HG03457 (cell line): Measurements from ENCODE around the gene SSR2.
"Not testable (repeated sequence)": the region's sequence is repeated elsewhere in the genome, so short reads cannot be mapped to it uniquely, and the experiment has no call there.

Experiments used
- ATAC-seq: cut with Tn5 transposase; IDR thresholded peaks from one replicate; pipeline ENCODE4 v1.9.1; 2021; ENCODE audit warnings: moderate number of reproducible peaks; ENCODE audit not compliant: unreplicated experiment

Gene SSR2

DNA sequence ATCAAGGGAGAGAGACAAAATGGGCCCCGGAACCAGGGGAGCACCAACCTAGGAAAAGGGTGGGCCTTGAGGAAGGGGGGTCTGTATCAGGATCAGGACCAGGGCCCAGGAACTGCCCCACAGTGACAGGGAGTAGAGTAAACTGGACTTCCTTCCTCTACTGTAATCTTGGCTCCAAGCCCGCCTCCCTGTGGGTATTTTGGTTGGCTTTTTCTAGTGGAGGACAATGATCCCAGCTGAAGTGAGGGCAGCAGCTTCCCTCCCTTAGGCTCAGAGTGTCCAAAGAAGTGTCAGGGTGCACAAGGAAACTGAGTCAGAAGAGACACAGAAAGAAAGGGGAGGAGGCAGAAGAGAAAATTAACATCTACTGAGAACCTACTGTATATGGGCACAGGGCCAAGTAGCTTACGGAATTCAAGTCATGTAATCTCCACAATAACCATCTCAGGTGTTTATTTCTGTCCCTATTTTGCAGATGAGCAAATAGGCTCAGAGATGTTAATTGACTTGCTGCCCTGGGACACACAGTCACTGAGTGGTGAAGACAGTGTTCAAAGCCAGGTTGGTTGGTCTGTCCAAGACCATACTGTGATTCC, 28.0 kb upstream of the SSR2 start:
- ATAC-seq = no peak

DNA sequence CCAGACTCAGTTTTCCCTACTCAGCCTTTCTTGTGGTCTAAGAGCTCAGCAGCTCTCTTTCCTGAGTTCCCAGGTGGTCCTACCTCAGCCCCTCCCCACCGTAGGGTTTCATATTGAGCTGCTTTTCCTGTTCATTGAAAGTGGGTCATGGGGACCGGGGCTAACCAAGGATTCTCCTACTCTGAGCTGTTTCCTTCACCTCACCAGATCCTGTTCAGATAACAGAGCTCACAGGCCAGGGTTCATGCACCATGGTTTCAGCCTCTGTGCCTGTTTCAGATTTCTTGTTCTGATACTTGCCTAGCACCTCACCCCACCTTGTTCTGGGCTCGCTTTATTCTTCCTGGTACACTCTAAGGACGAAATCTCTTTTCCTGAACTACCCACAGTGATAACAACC, 24.3 kb upstream of the SSR2 start:
- ATAC-seq = no peak

DNA sequence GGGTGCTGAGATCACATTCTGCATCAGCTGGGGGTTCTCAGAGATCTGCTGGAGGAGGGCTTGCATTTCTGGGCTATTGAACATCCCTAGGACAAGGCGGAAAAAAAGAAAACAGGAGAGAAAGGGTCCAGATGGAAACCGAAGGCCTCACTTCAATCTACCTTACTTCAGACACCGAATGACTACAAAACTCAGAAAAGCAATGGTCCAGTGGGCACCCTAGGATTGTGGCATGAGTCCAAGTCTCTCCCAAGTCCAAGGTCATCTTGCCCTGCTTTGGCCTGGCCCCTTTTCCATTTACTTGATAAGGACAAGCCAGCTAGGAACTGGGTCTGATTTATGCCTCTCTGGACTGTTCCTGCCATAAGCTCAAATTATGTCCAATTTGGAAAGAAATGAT, 22.1 kb upstream of the SSR2 start:
- no peak for ATAC-seq

GRCh38 chr1:156034991-156035390, 14.2 kb upstream of the SSR2 start:
- not testable (repeated sequence) for ATAC-seq

GRCh38 chr1:156033011-156033410, 12.3 kb upstream of the SSR2 start:
- no peak for ATAC-seq

DNA sequence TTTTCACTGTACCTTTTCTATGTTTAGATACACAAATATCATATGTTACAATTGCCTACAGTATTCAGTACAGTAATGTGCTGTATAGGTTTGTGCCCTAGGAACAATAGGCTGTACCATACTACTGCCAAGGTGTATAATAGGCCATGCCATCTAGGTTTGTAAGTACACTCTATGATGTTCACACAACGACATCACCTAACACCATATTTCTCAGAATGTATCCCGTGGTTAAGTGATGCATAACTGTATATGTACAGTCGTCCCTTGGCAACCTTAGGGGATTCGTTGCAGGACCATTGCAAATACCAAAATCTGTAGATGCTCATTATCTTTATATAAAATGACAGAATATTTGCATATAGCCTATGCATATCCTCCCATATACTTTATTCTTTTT, 5.8 kb upstream of the SSR2 start:
- ATAC-seq = no peak

DNA sequence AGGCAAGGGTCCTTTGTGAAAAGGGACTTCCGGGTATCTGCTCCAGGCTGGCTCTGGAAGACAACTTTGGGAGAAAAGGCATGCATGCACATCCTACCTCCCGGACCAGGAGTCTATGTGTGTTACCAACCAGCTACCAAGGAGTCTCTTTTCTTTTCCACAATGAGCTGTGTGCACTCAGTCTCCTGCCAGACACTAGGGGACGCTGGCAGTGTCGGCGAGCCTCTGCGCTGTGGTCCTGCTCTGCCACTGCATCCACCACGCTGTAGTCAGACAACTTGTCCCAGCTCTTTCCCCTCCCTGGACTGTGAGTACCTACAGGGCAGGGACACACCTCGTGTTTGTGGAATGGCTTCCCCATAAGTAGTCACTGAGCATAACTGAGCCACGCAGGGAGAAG, 5.1 kb upstream of the SSR2 start:
- ATAC-seq = no peak

- ATAC-seq = no peak
Observed at GRCh38 chr1:156024801-156025200, 4.0 kb upstream of the SSR2 start.

DNA sequence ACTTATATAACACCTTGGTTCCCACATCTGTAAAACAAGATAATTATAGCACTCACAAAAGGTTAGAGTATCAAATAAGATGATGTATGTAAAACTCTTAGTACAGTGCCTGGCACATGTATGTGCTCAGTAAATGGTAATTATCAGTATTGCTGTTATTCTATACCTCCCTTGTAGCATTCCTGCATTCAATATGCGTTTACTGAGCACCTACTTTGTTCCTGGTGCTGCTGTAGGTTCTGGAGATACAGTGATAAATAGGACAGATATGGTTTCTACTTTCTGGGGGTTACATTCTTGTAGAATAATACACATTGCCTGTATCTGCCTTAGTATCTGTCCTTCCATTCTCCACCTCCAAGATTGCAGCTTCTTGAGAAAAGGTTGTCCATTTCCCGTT, 1.2 kb upstream of the SSR2 start:
- ATAC-seq = no peak

DNA sequence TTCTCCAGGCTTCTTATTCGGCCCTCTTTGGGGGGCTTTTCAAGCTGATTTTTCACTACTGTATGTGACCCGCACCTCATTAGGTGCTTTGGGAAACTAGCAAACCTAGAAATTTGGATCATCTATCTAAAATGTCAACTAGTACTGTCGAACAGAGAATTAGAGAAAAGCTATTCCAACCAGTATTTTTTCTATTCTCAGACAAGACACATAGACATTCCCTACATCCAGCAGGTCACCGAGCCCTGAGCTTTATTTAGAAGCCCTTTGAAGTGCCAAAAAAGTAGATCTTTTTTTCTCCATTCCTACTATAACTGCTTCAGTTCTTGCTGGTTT, 310 bp upstream of the SSR2 start:
- no peak for ATAC-seq

GRCh38 chr1:156019946-156020292, 832 bp downstream of the SSR2 start:
- ATAC-seq = no peak

DNA sequence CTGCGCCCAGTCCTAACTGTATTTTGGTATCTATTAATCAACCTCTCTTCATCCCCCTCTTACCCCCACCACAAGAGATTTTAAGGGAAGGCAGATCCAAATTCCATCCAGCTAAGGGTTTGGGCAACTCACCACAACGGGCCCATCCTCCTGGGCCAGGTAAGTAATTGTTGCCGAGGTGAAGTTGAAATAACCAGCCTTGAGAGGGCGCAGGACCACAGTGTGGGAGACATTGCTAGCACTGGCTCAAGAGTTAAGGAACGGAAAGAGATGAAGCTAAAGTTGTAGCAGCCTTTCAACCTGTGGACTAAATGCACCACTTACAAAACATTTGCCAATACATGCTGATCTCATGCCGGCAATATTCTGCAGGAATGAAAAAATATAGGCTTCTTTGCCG, 5.9 kb downstream of the SSR2 start:
- ATAC-seq = no peak

DNA sequence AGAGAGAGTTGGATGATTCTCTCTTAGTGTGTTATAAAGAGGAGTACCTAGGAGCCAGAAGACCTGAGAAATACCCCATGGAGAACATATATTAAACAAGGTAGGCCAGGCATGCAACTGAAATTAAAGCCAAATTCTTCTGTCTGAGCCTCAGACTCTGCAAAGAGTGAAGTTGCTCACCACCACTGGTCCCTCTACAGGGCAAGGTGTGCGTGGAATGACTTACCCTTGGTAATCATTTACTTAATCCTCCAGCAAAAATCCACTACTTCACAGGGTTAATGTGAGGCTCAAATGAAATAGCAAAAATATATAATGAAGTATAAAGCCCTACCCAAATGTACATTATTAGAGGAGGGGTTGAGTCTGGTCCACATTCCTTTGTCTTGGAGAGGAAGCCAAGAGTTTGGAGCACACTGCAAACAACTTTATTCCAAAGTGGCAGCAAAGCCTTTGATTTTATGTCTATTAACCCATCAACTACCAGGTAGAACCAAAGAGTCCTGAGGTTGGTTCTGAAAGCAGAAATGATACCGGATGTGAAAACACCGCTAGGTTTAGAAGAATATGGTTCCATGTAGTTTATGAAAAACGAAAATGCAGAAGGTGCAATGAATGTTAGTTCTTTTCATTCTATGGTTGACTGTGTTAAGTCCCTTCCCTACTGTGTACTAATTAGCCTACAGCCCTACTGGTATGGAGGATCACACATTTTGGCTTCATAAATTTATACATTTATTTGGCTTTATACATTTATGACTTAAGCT, 8.5 kb downstream of the SSR2 start:
- ATAC-seq = peak; percentile 81

DNA sequence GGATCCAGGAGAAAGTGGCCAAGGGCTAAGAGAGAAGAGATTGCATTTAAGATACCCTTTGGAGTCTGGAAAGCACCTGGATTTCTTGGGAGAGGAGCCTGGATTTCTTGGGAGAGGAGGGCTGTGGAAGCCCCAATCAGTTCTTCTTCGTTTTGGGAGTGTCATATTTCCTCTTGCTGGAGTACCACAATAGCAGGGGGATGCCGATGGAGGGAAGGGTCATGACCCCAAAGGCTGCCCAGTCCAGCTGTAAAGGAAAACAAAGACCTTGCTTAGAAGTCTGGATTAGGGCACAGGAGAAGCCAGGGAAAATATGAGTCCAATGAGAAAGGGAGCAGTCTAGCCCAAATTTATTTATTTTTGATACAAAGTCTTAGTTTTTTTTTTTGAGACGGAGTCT, 11.3 kb downstream of the SSR2 start:
- ATAC-seq = no peak

GRCh38 chr1:156006666-156007376, 13.9 kb downstream of the SSR2 start:
- no peak for ATAC-seq

DNA sequence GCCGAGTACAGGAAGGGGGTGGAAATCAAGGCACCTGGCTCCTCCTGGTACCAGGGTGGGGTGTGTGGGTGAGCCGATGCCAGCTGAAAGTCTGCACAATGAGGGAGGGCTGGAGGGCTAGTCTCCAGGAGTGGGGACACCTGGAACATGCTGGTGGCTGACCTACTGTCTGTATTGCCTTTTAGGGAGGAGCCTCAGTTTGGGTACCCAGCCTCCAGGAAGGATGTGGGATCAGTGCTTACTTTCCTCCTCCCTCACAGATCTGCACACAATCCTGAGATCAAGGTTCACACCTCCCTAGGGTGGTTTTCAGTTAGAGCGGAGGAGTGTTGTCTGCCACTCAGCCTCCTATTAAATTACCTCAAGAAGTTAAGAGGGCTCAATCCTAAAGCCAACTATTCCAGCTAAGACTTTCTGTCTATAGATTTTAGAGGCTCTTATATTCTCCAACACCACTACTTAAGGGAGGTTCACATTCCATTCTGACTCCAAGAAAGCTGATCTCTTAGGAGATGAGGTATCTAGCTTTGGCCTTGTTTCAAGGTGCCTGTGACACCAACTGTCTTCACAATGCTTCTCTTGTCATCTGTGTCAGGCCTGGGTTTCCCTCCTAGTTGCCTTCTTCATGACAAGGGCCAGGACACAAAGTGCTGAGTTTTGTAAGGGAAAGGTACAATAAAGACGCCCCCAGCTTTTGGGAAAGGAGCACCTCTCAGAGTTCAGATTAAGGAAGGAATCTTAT, 15.7 kb downstream of the SSR2 start:
- no peak for ATAC-seq

DNA sequence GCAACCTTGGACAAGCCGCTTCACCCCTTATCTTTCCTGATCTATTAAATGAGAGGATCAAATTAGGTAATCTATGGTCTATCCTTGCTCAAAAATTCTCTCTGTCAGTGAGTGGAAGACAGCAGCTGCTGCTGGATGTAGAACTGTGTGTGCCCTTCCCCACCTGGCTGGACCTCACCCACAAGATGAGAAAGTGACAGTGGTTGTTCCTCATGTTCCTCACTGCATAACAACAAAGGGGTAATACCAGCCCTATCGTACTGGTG, 16.9 kb downstream of the SSR2 start:
- no peak for ATAC-seq

- ATAC-seq = no peak
Observed at GRCh38 chr1:156002188-156002911, 18.4 kb downstream of the SSR2 start.

DNA sequence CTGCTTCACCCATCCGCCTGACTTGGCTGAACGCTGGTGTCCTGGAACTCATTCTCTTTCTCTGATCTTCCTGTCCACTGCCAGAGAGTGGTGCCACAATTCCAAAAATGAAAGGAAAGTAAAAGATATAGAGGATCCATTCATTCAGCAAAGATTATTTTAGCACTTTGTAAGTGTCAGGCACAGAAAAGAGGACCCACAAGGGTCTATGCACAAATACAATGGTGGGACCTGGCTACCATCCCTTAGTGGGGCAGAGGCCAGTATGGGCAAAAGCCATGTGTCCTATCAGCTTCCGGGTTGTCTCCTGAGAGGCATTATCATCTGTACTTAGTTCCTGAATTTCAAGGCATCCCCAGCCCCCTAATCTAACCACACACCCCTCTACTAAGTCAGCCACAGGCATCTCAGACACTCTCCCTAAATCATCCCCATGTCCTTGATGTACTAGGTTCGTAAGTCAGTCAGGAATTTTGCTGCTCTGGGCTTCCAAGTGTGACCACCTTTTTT, 19.0 kb downstream of the SSR2 start:
- no peak for ATAC-seq

- no peak for ATAC-seq
Observed at GRCh38 chr1:156001021-156001661, 19.6 kb downstream of the SSR2 start.

- no peak for ATAC-seq
Observed at GRCh38 chr1:155999964-156000363, 20.8 kb downstream of the SSR2 start.
